ENCODE data around the gene LRRC59. TPM values are rescaled to one million over a fixed set of nuclear protein-coding genes. Genes with fewer than 3 reads are reported as not detected.

The LRRC59 gene
- total and polyA plus RNA-seq, 2 of the 13 experiments (the other 11 are each of a cell fraction or from before 2014, with no cell fraction given), result 87.3 to 222 TPM

GRCh38 chr17:50423553-50424159 is 26.3 kb upstream of the LRRC59 start (continued):
- TF ChIP-seq NFKBIZ (CRISPR knock-in tag; IDR thresholded peaks at IDR 0.05), result peak; percentile 92; the same call in 1 of the 2 replicates
- TF ChIP-seq ZBTB39 (CRISPR knock-in tag; IDR thresholded peaks at IDR 0.05), result no peak
- TF ChIP-seq ZNF264 (CRISPR knock-in tag; IDR thresholded peaks at IDR 0.05), result no peak
- TF ChIP-seq ZSCAN20 (CRISPR knock-in tag; IDR thresholded peaks at IDR 0.05; ENCODE audit: borderline replicate concordance), result no peak
- TF ChIP-seq ATF7 (IDR thresholded peaks at IDR 0.05), result no peak
- TF ChIP-seq ATF7 (CRISPR knock-in tag; IDR thresholded peaks at IDR 0.05), result no peak
- TF ChIP-seq CEBPG (CRISPR knock-in tag; IDR thresholded peaks at IDR 0.05), result peak; percentile 80
- TF ChIP-seq SKIL (CRISPR knock-in tag; IDR thresholded peaks at IDR 0.05; ENCODE audit: borderline replicate concordance), result no peak
- TF ChIP-seq, protein P1, sequence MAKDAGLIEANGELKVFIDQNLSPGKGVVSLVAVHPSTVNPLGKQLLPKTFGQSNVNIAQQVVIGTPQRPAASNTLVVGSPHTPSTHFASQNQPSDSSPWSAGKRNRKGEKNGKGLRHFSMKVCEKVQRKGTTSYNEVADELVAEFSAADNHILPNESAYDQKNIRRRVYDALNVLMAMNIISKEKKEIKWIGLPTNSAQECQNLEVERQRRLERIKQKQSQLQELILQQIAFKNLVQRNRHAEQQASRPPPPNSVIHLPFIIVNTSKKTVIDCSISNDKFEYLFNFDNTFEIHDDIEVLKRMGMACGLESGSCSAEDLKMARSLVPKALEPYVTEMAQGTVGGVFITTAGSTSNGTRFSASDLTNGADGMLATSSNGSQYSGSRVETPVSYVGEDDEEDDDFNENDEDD (CRISPR knock-in tag; IDR thresholded peaks at IDR 0.05; ENCODE audit: borderline replicate concordance), result peak; percentile 89; the same call in 1 of the 2 replicates
- peak; percentile 80 for TF ChIP-seq THAP11 (CRISPR knock-in tag; IDR thresholded peaks at IDR 0.05)
- TF ChIP-seq GLI4 (CRISPR knock-in tag; IDR thresholded peaks at IDR 0.05; ENCODE audit: borderline replicate concordance), result peak; percentile 59; the same call in 1 of the 2 replicates
- TF ChIP-seq ZNF776 (CRISPR knock-in tag; IDR thresholded peaks at IDR 0.05), result no peak
- TF ChIP-seq HHEX (CRISPR knock-in tag; IDR thresholded peaks at IDR 0.05), result no peak
- no peak for TF ChIP-seq RFX5 (IDR thresholded peaks at IDR 0.05; ENCODE audit: low read depth, low read length)
- peak; percentile 49; the same call in 1 of the 2 replicates for TF ChIP-seq ESRRA (CRISPR knock-in tag; IDR thresholded peaks at IDR 0.05; ENCODE audit: low read depth)
- TF ChIP-seq AGO1 (IDR thresholded peaks at IDR 0.05; ENCODE audit: low read depth, low read length, poor library complexity, severe bottlenecking), result no peak
- TF ChIP-seq ZFP1 (CRISPR knock-in tag; IDR thresholded peaks at IDR 0.05), result no peak; the same call in 1 of the 2 replicates
- TF ChIP-seq, protein P2, sequence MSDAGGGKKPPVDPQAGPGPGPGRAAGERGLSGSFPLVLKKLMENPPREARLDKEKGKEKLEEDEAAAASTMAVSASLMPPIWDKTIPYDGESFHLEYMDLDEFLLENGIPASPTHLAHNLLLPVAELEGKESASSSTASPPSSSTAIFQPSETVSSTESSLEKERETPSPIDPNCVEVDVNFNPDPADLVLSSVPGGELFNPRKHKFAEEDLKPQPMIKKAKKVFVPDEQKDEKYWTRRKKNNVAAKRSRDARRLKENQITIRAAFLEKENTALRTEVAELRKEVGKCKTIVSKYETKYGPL (CRISPR knock-in tag; IDR thresholded peaks at IDR 0.05), result no peak
- TF ChIP-seq PHF5A (CRISPR knock-in tag; IDR thresholded peaks at IDR 0.05; ENCODE audit: low read depth, unreplicated experiment), result peak; percentile 39
- TF ChIP-seq DMTF1 (CRISPR knock-in tag; IDR thresholded peaks at IDR 0.05), result no peak
- peak in 1 of 2 experiments; percentile 97; a peak in 2 of 4 replicates for TF ChIP-seq KLF16 (CRISPR knock-in tag; IDR thresholded peaks at IDR 0.05)
- no peak for TF ChIP-seq ZNF672 (CRISPR knock-in tag; IDR thresholded peaks at IDR 0.05)
- peak; percentile 59 for TF ChIP-seq TBX2 (CRISPR knock-in tag; IDR thresholded peaks at IDR 0.05; ENCODE audit: borderline replicate concordance)

Data from HepG2 (cell line).